ENCODE data around the gene GALR3. TPM values are rescaled to one million over a fixed set of nuclear protein-coding genes. Genes with fewer than 3 reads are reported as not detected.
"Not testable (repeated sequence)": the region's sequence is repeated elsewhere in the genome, so short reads cannot be mapped to it uniquely, and the experiment has no call there.

GALR3 gene
- total and polyA plus RNA-seq, 7 experiments from 2014 or later, result not detected

DNA sequence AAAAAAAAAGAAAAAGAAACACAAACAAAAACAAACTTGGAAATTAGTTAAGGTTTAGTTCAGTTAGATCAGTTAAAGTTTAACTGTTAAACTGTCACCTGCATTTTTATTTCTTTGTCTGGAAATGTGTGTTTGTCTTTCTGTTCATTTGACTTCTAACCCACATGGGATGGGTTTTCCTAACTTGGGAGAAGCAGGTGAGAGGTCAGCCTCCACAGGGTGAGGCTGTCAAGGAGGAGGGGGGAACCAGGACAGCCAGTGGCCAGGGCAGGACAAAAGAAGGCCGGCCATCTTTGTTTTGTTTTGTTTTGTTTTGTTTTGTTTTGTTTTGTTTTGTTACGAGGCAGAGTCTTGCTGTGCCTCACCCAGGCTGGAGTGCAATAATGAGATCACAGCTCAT, 28.8 kb upstream of the GALR3 start:
- no peaks in the 10 kb centered on the region for H3K9me3 ChIP-seq (ENCODE audit: control insufficient read depth in 2 of 3, low read length in 3 of 3)
- ChIA-PET CTCF (no interaction called here), POLR2A (no interaction called here)
- Mint-ChIP-seq H3K27me3 (peaks cover 0 to 7% (median 0%) of the 10 kb centered on the region in 5 donors), H3K4me3 (no peak overlapping the region), H3K9me3 (peaks cover 0 to 2% (median 0%) of the 10 kb centered on the region in 11 donors), H3K36me3 (no peaks in the 10 kb centered on the region), H3K27ac (peak overlapping the region in 1 of 9 donors; percentile 56), H3K4me1 (peaks cover 0 to 1% (median 0%) of the 10 kb centered on the region in 7 donors)
- H3K36me3 ChIP-seq (ENCODE audit: control insufficient read depth in 2 of 3, insufficient read depth in 3 of 3, low read length in 3 of 3), result no peaks in the 10 kb centered on the region
- no peak overlapping the region for H3K4me3 ChIP-seq (ENCODE audit: low read length)
- no peaks in the 10 kb centered on the region for H3K27me3 ChIP-seq (ENCODE audit: control insufficient read depth in 2 of 2, insufficient read depth in 2 of 2, low read length in 2 of 2)
- H3K27ac ChIP-seq (ENCODE audit: low read depth, low read length), result no peak overlapping the region
- no peak for DNase-seq
- H3K4me1 ChIP-seq (ENCODE audit: control insufficient read depth in 2 of 2, insufficient read depth in 2 of 2, low read length in 2 of 2), result no peaks in the 10 kb centered on the region
- intact Hi-C loops (cut with micrococcal nuclease), result no loop called here
- no peak for ATAC-seq

DNA sequence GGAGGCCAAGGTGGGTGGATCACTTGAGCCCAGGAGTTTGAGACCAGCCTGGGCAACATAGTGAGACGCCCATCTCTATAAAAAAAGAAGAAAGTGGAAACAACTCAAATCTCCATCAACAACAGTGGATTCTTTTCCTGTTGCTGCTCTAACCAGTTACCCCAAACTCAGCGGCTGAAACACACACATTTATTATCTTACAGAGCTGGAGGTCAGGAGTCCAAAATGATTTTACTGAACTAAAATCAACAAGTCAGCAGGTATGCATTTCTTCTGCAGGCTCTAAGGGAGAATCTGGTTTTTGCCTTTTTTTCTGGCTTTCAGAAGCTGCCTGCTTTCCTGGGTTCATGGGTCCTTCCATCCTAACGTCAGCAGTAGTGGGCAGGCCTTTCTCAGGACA, 27.1 kb upstream of the GALR3 start:
- H3K4me3 ChIP-seq (ENCODE audit: low read length), result no peak overlapping the region
- no peaks in the 10 kb centered on the region for H3K4me1 ChIP-seq (ENCODE audit: control insufficient read depth in 2 of 2, insufficient read depth in 2 of 2, low read length in 2 of 2)
- no peaks in the 10 kb centered on the region for H3K36me3 ChIP-seq (ENCODE audit: control insufficient read depth in 2 of 3, insufficient read depth in 3 of 3, low read length in 3 of 3)
- Mint-ChIP-seq H3K4me1 (peaks cover 0 to 3% (median 0%) of the 10 kb centered on the region in 7 donors), H3K27me3 (peaks cover 0 to 14% (median 3%) of the 10 kb centered on the region in 5 donors), H3K9me3 (peaks cover 0 to 2% (median 0%) of the 10 kb centered on the region in 11 donors), H3K36me3 (no peaks in the 10 kb centered on the region), H3K4me3 (no peak overlapping the region), H3K27ac (no peak overlapping the region)
- DNase-seq, result no peak
- intact Hi-C loops (cut with micrococcal nuclease), result no loop called here
- POLR2A ChIA-PET, result no interaction called here
- CTCF ChIA-PET, result no interaction called here
- H3K9me3 ChIP-seq (ENCODE audit: control insufficient read depth in 2 of 3, low read length in 3 of 3), result no peaks in the 10 kb centered on the region
- no peak overlapping the region for H3K27ac ChIP-seq (ENCODE audit: low read depth, low read length)
- H3K27me3 ChIP-seq (ENCODE audit: control insufficient read depth in 2 of 2, insufficient read depth in 2 of 2, low read length in 2 of 2), result no peaks in the 10 kb centered on the region
- ATAC-seq, result no peak

DNA sequence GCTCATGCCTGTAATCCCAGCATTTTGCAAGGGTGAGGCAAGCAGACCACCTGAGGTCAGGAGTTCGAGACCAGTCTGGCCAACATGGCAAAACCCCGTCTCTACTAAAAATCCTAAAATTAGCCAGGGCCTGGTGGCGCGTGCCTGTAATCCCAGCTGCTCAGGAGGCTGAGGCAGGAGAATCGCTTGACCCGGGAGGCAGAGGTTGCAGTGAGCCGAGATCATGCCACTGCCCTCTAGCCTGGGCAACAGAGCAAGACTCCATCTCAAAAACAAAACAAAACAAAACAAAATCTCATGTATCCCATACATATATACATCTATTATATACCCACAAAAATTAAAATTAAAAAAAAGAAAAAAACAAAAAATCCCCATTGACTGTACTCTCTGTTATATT, 25.9 kb upstream of the GALR3 start:
- H3K27ac Mint-ChIP-seq; H3K9me3 Mint-ChIP-seq; ATAC-seq; POLR2A ChIA-PET; H3K4me1 Mint-ChIP-seq; H3K36me3 ChIP-seq (ENCODE audit: control insufficient read depth in 2 of 3, insufficient read depth in 3 of 3, low read length in 3 of 3); H3K27ac ChIP-seq (ENCODE audit: low read depth, low read length); DNase-seq; H3K27me3 ChIP-seq (ENCODE audit: control insufficient read depth in 2 of 2, insufficient read depth in 2 of 2, low read length in 2 of 2); intact Hi-C loops (cut with micrococcal nuclease); H3K4me1 ChIP-seq (ENCODE audit: control insufficient read depth in 2 of 2, insufficient read depth in 2 of 2, low read length in 2 of 2); H3K9me3 ChIP-seq (ENCODE audit: control insufficient read depth in 2 of 3, low read length in 3 of 3); H3K4me3 Mint-ChIP-seq; CTCF ChIA-PET; H3K4me3 ChIP-seq (ENCODE audit: low read length); H3K36me3 Mint-ChIP-seq: not testable (repeated sequence)
- peaks cover 0 to 19% (median 3%) of the 10 kb centered on the region in 5 donors for H3K27me3 Mint-ChIP-seq

DNA sequence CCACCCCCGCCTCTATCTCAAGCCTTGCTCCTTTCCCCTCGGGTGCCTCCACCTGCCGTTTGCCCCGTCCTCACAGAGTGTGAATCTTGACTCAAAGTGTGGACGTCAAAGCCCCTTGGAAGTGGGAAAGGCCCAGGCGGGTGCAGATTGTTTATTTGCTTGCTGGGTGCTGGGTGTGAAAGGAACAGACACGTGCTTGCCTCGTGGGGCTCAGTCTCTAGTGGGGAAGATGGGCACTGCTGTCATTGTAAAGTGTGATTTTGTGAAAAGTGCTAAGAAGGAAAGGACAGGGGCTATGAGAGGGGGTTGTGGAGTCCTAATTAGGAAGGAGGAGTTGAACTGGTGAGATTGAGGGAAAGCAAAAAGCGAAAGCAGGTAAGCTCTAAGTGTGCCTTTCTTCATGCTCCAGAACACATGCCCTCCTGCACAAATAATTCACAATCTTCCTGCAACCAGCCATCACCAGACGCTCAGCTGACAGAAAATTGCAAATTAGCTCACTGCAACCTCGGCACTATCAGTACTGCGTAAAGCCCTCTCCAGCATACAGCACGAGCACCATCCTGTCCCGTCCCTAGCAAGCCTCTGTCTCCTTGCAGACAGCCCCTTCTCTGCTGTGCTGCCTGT, 25.2 kb upstream of the GALR3 start:
- H3K36me3 ChIP-seq (ENCODE audit: control insufficient read depth in 2 of 3, insufficient read depth in 3 of 3, low read length in 3 of 3), result no peaks in the 10 kb centered on the region
- ChIA-PET CTCF (no interaction called here), POLR2A (no interaction called here)
- Mint-ChIP-seq H3K4me3 (no peak overlapping the region), H3K36me3 (no peaks in the 10 kb centered on the region), H3K27me3 (peaks cover 0 to 24% (median 7%) of the 10 kb centered on the region in 5 donors), H3K27ac (peak overlapping the region in 1 of 9 donors; percentile 24), H3K9me3 (peaks cover 0 to 2% (median 0%) of the 10 kb centered on the region in 11 donors), H3K4me1 (peaks cover 0 to 10% (median 8%) of the 10 kb centered on the region in 7 donors)
- intact Hi-C loops (cut with micrococcal nuclease), result no loop called here
- no peak overlapping the region for H3K27ac ChIP-seq (ENCODE audit: low read depth, low read length)
- DNase-seq, result no peak
- no peak overlapping the region for H3K4me3 ChIP-seq (ENCODE audit: low read length)
- no peaks in the 10 kb centered on the region for H3K9me3 ChIP-seq (ENCODE audit: control insufficient read depth in 2 of 3, low read length in 3 of 3)
- no peak for ATAC-seq
- H3K4me1 ChIP-seq (ENCODE audit: control insufficient read depth in 2 of 2, insufficient read depth in 2 of 2, low read length in 2 of 2), result peaks cover 0 to 5% of the 10 kb centered on the region in 2 donors
- peaks cover 0 to 2% of the 10 kb centered on the region in 2 donors for H3K27me3 ChIP-seq (ENCODE audit: control insufficient read depth in 2 of 2, insufficient read depth in 2 of 2, low read length in 2 of 2)

DNA sequence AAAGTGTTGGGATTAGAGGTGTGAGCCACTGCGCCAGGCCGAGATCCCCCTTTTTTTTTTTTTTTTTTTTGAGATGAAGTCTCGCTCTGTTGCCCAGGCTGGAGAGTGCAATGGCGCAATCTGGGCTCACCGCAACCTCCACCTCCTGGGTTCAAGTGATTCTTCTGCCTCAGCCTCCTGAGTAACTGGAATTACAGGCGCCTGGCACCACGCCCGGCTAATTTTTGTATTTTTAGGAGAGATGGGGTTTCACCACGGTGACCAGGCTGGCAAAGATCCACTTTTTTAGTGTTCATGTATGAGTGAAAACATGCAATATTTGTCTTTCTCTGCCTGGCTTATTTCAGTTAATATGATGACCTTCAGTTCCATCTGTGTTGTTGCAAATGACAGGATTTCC, 23.2 kb upstream of the GALR3 start:
- H3K36me3 ChIP-seq (ENCODE audit: control insufficient read depth in 2 of 3, insufficient read depth in 3 of 3, low read length in 3 of 3); H3K9me3 ChIP-seq (ENCODE audit: control insufficient read depth in 2 of 3, low read length in 3 of 3); H3K36me3 Mint-ChIP-seq; H3K9me3 Mint-ChIP-seq; H3K4me3 ChIP-seq (ENCODE audit: low read length); H3K27me3 ChIP-seq (ENCODE audit: control insufficient read depth in 2 of 2, insufficient read depth in 2 of 2, low read length in 2 of 2); ATAC-seq; H3K27ac ChIP-seq (ENCODE audit: low read depth, low read length); DNase-seq; POLR2A ChIA-PET; CTCF ChIA-PET: not testable (repeated sequence)
- intact Hi-C loops (cut with micrococcal nuclease), result loop anchor here (10.0 kb wide), 3 partner anchors 115 to 385 kb away; partner anchors contain the start of genes NOL12 (in 1 of the 2) and PLA2G6 (in 1 of the 2)
- Mint-ChIP-seq H3K27ac (peak overlapping the region in 1 of 9 donors; percentile 36), H3K4me3 (peak overlapping the region in 1 of 10 donors; percentile 3), H3K27me3 (peaks cover 0 to 35% (median 12%) of the 10 kb centered on the region in 5 donors), H3K4me1 (peaks cover 0 to 20% (median 18%) of the 10 kb centered on the region in 7 donors)
- peaks cover 0 to 15% of the 10 kb centered on the region in 2 donors for H3K4me1 ChIP-seq (ENCODE audit: control insufficient read depth in 2 of 2, insufficient read depth in 2 of 2, low read length in 2 of 2)

DNA sequence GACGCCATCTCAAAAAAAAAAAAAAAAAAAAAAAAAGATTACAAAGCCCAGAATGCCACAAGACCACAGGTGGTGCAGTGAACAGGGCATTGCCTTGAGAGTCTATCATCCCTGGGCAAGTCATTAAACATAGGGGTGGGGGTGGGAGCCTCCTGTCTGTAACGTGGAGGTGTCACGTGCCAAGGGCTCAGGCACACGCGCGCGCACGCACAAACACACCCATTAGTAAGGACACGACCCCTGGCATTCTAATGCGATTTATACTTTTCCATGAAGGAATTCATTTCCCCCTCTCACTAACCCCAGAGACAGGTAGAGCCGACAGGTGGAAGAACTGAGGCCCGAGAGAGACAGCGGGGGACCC, 21.3 kb upstream of the GALR3 start:
- peaks cover 0 to 5% (median 0%) of the 10 kb centered on the region in 5 donors for H3K36me3 Mint-ChIP-seq
- peaks cover 0 to 32% of the 10 kb centered on the region in 2 donors for H3K4me1 ChIP-seq (ENCODE audit: control insufficient read depth in 2 of 2, insufficient read depth in 2 of 2, low read length in 2 of 2)

More for the DNA sequence above, 21.3 kb upstream of the GALR3 start:
- H3K4me3 ChIP-seq (ENCODE audit: low read length), result peak overlapping the region; percentile 64
- peaks cover 0 to 13% of the 10 kb centered on the region in 2 donors for H3K27me3 ChIP-seq (ENCODE audit: control insufficient read depth in 2 of 2, insufficient read depth in 2 of 2, low read length in 2 of 2)
- Mint-ChIP-seq H3K9me3 (peaks cover 0 to 1% (median 0%) of the 10 kb centered on the region in 11 donors), H3K27me3 (peaks cover 4 to 44% (median 24%) of the 10 kb centered on the region in 5 donors), H3K4me3 (peak overlapping the region; percentile 76 to 90 (median 84)), H3K4me1 (peaks cover 15 to 37% (median 34%) of the 10 kb centered on the region in 7 donors), H3K27ac (peak overlapping the region in 1 of 9 donors; percentile 58)
- ATAC-seq (no peak), DNase-seq (no peak)
- POLR2A ChIA-PET, result interaction anchor here (0.5 to 1.4 kb wide), 2 partner anchors 132 to 596 kb away, joined by 3 to 4 read pairs; no protein-coding TSS in a partner anchor
- H3K27ac ChIP-seq (ENCODE audit: low read depth, low read length), result no peak overlapping the region
- intact Hi-C loops (cut with micrococcal nuclease), result loop anchor here (10.0 kb wide), 3 partner anchors 117 to 383 kb away; partner anchors contain the start of genes NOL12 (in 1 of the 2) and PLA2G6 (in 1 of the 2)
- no peaks in the 10 kb centered on the region for H3K36me3 ChIP-seq (ENCODE audit: control insufficient read depth in 2 of 3, insufficient read depth in 3 of 3, low read length in 3 of 3)
- H3K9me3 ChIP-seq (ENCODE audit: control insufficient read depth in 2 of 3, low read length in 3 of 3), result no peaks in the 10 kb centered on the region
- CTCF ChIA-PET, result no interaction called here
